Spleen (tissue), 7 donors: Measurements from ENCODE around the gene ABHD17B.

ENCODE experiments used
- POLR2A ChIP-seq, 3 donors: fragments of 450-650 bp; IDR thresholded peaks; one replicate each; pipeline ENCODE4 v1.5.1; 2017; ENCODE audit warnings: antibody characterized with exemption in 3 of 3, mild to moderate bottlenecking in 1 of 3
- TF ChIP-seq, protein P1 (sequence below), 11 experiments: fragments of 200-600 bp in 7 of 11; fragments of 450-650 bp in 4 of 11; sonication (generic) in 4 of 11; IDR thresholded peaks in 8 of 11; conservative IDR thresholded peaks in 3 of 11; 1 replicate in 7 of 11; 2 replicates in 4 of 11; pipeline versions ENCODE4 v1.4.0 to v1.8.0; 2016 to 2021; ENCODE audit warnings: antibody characterized with exemption in 11 of 11, inconsistent platforms in 4 of 11, mild to moderate bottlenecking in 1 of 11
- donor health status: DM: no; HTN: no; CAD: no; lungs with moderate emphysema.
- donor health status: DM: no; HTN: no; CAD: no.
- donor health status: DM: no; HTN: no; CAD: no.

DNA sequence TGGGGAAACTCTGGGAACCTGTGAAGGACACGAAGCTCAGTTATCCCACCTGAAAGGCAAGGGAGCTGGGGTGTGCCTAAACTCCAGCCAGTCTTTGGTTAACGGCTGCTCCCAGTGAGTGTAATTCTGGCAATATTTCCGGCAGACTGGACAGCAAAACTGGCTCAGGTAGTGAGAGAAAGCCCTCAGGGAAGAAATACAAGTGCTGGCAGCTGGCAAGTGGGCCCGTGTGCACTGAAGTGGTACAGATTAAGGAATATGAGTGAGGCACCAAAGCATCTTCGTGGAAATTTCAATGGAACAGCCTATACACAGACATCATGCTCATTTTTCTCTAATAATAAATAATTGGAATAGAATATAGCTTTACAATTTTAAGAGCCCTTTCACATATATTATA is 56.2 kb downstream of the ABHD17B start:
- TF ChIP-seq, protein P1, sequence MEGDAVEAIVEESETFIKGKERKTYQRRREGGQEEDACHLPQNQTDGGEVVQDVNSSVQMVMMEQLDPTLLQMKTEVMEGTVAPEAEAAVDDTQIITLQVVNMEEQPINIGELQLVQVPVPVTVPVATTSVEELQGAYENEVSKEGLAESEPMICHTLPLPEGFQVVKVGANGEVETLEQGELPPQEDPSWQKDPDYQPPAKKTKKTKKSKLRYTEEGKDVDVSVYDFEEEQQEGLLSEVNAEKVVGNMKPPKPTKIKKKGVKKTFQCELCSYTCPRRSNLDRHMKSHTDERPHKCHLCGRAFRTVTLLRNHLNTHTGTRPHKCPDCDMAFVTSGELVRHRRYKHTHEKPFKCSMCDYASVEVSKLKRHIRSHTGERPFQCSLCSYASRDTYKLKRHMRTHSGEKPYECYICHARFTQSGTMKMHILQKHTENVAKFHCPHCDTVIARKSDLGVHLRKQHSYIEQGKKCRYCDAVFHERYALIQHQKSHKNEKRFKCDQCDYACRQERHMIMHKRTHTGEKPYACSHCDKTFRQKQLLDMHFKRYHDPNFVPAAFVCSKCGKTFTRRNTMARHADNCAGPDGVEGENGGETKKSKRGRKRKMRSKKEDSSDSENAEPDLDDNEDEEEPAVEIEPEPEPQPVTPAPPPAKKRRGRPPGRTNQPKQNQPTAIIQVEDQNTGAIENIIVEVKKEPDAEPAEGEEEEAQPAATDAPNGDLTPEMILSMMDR (IDR thresholded peaks at IDR 0.05 in 8 of 11, conservative IDR thresholded peaks at IDR 0.05 in 3 of 11): no peak
- TF ChIP-seq POLR2A (IDR thresholded peaks at IDR 0.05): no peak
